SH-SY5Y (cell line): ENCODE results near the gene GATAD1.

Experiments
- GATA2 ChIP-seq: IDR thresholded peaks from 2 replicates; pipeline ENCODE4 v1.6.1; 2011; ENCODE audit warnings: mild to moderate bottlenecking, low read depth, low read length
- GATA3 ChIP-seq: IDR thresholded peaks from 2 replicates; pipeline ENCODE4 v1.6.1; 2011; ENCODE audit warnings: low read depth, mild to moderate bottlenecking, low read length, moderate library complexity

- TF ChIP-seq GATA2 (no peak), GATA3 (no peak)
These were observed 32.1 kb upstream of the GATAD1 start for GRCh38 chr7:92415225-92415624.
